Measurements from ENCODE around the gene PANK4. TPM values are rescaled to one million over a fixed set of nuclear protein-coding genes. Genes with fewer than 3 reads are reported as not detected.
"Not testable (repeated sequence)": the region's sequence is repeated elsewhere in the genome, so short reads cannot be mapped to it uniquely, and the experiment has no call there.

Gene PANK4
- polyA plus RNA-seq, 1 donor = 20.7 TPM

DNA sequence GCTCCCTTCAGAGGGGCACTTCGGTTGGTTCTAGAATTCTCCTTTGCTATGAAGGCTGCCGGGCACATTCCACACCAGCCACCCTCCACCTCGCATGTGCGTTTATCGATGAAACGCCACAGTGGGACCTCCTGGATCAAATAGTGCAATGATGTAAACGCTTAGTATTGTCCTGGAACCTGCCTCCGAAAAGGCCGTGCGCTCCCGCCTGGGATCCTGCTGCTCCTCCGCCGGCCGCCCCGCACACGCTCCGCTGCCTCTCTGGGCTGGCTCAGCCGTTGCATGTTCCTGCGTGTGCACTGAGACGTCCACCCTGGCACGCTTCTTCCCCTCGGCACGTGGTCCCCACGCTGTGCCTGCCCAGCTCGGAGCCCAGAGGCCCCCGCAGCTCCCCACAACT lies 25.8 kb upstream of the PANK4 start:
- Histone ChIP-seq H3K9me3 (ENCODE audit: control insufficient read depth, low read depth, low read length) (no peaks in the 10 kb centered on the region), H3K4me3 (ENCODE audit: low read length) (no peak overlapping the region), H3K4me1 (ENCODE audit: control insufficient read depth, insufficient read depth, low read length) (peaks cover 42% of the 10 kb centered on the region), H3K27ac (ENCODE audit: low read length) (no peak overlapping the region), H3K36me3 (ENCODE audit: control insufficient read depth, insufficient read depth, low read length) (peaks cover 3% of the 10 kb centered on the region), H3K27me3 (ENCODE audit: control insufficient read depth, insufficient read depth, low read length) (no peaks in the 10 kb centered on the region)
- WGBS (ENCODE audit: insufficient coverage, low lambda C conversion rate) = no CpG with 5 or more reads among the region's 26 CpGs
- no peak for DNase-seq

DNA sequence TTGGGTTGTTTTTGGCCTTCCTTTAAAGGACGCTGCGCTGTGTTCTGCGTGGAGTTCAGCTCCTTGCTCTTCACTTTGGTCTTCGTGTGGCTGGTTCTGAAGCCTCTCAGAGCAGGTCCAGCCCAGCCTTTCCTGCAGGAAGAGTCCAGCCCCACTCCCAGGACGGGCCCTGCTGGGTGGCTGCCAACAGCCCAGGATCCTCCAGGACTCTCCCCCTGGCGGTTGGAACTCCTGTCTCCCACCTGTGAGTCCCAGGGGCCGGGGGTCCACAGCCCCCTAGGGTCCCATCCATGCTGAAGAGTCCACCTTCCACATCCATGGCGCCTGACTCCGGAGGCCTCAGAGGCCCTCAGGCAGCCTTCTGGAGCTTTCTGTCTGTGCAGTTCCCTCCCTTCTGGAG lies 25.1 kb upstream of the PANK4 start:
- peaks cover 48% of the 10 kb centered on the region for H3K4me1 ChIP-seq (ENCODE audit: control insufficient read depth, insufficient read depth, low read length)
- not testable (repeated sequence) for H3K36me3 ChIP-seq (ENCODE audit: control insufficient read depth, insufficient read depth, low read length); H3K27me3 ChIP-seq (ENCODE audit: control insufficient read depth, insufficient read depth, low read length); H3K9me3 ChIP-seq (ENCODE audit: control insufficient read depth, low read depth, low read length); H3K27ac ChIP-seq (ENCODE audit: low read length); H3K4me3 ChIP-seq (ENCODE audit: low read length); DNase-seq
- WGBS (ENCODE audit: insufficient coverage, low lambda C conversion rate) = no CpG with 5 or more reads among the region's 9 CpGs

DNA sequence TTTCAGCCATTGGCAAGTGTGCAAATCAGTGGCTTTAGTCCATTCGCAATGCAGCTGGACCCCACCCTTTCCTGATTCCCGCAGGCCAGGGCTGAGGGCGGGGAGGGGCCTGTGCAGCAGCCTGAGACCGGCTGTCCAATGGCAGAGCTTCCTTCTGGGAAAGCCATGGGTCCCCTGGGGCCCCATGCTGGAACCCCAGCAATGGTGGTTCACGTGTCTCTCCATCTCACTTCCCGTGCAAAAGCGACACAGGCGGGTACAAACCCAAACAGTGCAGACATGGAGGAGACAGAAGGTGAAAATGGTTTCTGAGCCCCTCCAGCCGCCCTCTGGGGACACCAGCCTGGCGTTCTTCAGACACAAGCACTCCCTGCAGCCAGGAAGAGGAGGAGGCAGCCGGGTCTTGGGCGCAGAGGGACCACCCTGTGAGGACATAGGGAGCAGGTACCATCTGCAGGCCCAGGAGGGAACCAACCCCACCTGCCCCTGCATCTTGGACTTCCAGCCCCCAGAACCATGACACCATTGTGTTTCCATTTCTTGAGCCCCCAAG lies 24.0 kb upstream of the PANK4 start:
- DNase-seq; H3K27ac ChIP-seq (ENCODE audit: low read length); H3K27me3 ChIP-seq (ENCODE audit: control insufficient read depth, insufficient read depth, low read length); H3K9me3 ChIP-seq (ENCODE audit: control insufficient read depth, low read depth, low read length); H3K4me3 ChIP-seq (ENCODE audit: low read length); H3K36me3 ChIP-seq (ENCODE audit: control insufficient read depth, insufficient read depth, low read length): not testable (repeated sequence)
- WGBS (ENCODE audit: insufficient coverage, low lambda C conversion rate) = no CpG with 5 or more reads among the region's 12 CpGs
- peaks cover 52% of the 10 kb centered on the region for H3K4me1 ChIP-seq (ENCODE audit: control insufficient read depth, insufficient read depth, low read length)

DNA sequence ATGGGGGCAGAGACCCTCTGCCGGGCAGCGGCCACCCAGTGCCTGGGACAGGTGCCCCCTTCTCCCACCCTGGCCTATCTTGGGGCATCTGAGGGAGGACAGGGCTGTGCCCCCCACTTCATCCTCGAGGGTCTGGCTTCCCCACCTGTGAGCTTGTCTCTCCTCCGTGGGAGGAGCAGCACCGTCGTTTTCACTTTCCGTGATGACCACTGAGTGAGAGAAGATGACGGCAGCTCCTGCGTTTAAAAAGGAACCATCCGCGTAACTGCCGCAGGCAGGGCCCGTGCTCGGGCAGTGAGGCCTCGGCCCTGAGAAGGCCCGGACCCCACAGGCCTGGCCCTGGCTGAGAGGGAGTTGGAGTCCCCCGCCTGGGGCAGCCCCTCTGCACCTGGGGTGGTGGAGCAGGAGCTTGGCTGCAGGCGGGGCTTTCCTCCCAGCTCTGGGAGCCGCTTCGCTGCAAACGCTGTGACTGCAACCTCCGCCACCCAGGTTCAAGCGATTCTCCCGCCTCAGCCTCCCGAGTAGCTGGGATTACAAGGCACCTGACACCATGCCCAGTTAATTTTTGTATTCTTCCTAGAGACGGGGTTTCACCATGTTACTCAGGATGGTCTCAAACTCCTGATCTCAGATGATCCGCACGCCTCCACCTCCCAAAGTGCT lies 23.1 kb upstream of the PANK4 start:
- Histone ChIP-seq H3K27ac (ENCODE audit: low read length) (peak overlapping the region; percentile 92), H3K4me1 (ENCODE audit: control insufficient read depth, insufficient read depth, low read length) (peaks cover 52% of the 10 kb centered on the region)
- H3K4me3 ChIP-seq (ENCODE audit: low read length) = not testable (repeated sequence)

DNA sequence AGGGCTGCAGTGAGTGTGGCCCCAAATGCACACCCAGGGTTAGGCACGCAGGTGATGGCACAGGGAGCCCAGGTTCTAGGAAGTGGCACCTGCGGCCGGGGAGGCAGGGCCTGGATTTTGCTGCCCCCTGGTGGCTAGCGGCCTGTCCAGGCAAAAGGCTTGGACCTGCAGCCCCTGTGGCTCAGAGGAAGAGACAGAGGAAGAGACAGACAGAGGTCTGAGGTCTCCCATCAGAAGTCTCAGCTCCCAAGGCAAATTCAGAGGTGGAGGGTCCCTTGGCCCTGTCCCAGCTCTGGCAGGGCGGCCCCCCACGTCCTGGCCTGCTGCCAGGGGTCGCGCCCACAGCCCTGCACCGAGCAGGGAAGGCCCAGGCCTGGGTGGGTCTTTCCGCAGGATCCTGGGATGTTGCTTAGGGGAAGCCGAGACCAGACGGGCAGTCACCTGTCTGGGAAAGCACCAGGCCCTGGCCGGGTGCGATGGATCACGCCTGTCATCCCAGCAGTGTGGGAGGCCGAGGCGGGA lies 21.7 kb upstream of the PANK4 start:
- H3K27ac ChIP-seq (ENCODE audit: low read length) = peak overlapping the region; percentile 92
- H3K27me3 ChIP-seq (ENCODE audit: control insufficient read depth, insufficient read depth, low read length) = no peaks in the 10 kb centered on the region
- H3K9me3 ChIP-seq (ENCODE audit: control insufficient read depth, low read depth, low read length) = no peaks in the 10 kb centered on the region
- peaks cover 58% of the 10 kb centered on the region for H3K4me1 ChIP-seq (ENCODE audit: control insufficient read depth, insufficient read depth, low read length)
- WGBS (ENCODE audit: insufficient coverage, low lambda C conversion rate) = no CpG with 5 or more reads among the region's 17 CpGs
- H3K36me3 ChIP-seq (ENCODE audit: control insufficient read depth, insufficient read depth, low read length) = peaks cover 3% of the 10 kb centered on the region
- peak; percentile 71 to 78 for DNase-seq
- H3K4me3 ChIP-seq (ENCODE audit: low read length) = no peak overlapping the region

More for the DNA sequence above, 23.1 kb upstream of the PANK4 start:
- not testable (repeated sequence) for H3K36me3 ChIP-seq (ENCODE audit: control insufficient read depth, insufficient read depth, low read length); H3K27me3 ChIP-seq (ENCODE audit: control insufficient read depth, insufficient read depth, low read length); DNase-seq; H3K9me3 ChIP-seq (ENCODE audit: control insufficient read depth, low read depth, low read length)
- WGBS (ENCODE audit: insufficient coverage, low lambda C conversion rate) = no CpG with 5 or more reads among the region's 28 CpGs

DNA sequence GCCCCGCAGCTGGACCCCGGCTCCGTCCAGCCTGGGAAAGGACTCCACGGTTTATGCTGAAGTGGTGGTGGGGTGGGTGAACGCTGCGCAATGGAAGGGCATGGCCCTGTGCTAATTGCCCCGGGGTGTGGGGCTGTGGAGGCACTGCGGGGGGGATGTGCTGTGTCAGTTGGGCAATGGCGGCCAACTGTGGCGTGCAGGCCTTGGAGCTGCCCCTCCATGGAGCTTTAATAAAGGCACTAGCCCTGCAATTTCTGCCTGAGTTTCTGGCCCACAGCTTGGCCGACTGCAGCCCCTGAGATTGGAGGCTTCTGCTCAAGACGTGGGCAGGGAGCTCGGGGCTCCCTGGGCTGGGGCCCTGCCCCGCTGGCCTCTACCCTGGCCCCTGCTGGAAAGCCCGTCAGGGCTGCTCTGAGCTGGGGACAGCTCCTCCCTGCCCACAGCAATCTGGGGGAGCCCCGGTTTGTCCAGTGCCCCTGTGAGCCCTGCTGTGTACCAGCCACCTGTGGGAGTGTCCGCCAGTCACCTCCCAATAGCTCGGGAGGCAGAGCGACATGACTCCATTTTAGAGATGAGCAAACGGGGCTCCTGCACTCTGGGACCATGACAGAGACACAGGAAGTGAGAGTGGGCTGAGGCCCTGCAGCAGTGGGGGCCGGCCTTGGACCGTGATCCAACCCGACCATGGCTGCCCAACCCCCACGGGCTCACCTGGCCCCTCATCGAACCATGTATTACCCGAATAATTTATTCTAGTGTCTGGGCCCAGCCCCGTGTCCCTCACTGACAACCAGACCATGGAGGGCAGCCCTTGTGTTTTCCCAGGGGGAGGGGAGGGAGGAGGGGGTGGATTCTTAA lies 21.0 kb upstream of the PANK4 start:
- Histone ChIP-seq H3K4me3 (ENCODE audit: low read length) (peak overlapping the region; percentile 39), H3K27me3 (ENCODE audit: control insufficient read depth, insufficient read depth, low read length) (no peaks in the 10 kb centered on the region), H3K27ac (ENCODE audit: low read length) (peak overlapping the region; percentile 92), H3K36me3 (ENCODE audit: control insufficient read depth, insufficient read depth, low read length) (peaks cover 3% of the 10 kb centered on the region), H3K9me3 (ENCODE audit: control insufficient read depth, low read depth, low read length) (no peaks in the 10 kb centered on the region), H3K4me1 (ENCODE audit: control insufficient read depth, insufficient read depth, low read length) (peaks cover 63% of the 10 kb centered on the region)
- no CpG with 5 or more reads among the region's 27 CpGs for WGBS (ENCODE audit: insufficient coverage, low lambda C conversion rate)
- peak in 1 of 2 donors; percentile 63 for DNase-seq

DNA sequence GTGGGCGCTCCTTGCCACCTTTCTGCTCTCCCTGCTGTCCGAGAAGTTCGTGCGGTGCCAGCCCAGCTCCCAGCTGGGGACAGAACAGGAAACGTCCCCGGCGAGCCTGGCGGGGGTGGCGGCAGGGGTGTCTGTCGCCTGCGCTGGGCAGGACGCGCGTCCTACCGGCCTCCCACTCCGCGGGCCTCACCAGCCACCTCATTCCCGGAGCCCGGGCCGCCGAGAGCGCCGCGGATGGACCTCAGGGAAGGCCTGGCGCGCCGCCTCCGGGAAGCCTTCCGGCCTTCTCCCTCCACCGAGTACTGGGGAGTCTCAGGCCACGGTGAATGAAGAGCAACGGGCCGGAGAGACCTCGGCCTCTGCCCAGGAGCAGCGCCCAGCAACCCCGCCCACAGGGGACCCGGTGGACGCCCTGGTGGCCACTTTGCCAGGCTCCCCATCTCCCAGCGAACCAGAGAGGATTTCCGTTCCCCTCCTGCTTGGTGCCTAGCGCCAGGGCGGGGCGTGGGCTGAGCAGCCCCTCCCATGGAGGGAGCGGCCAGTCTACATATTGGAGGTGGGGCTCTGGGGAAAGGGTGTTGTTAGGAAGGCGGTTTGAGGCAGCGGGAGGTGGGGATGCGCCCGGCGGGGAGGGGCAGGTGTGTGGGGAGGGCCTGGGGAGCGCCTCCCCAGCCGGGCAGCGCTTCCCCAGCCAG lies 20.3 kb upstream of the PANK4 start:
- Histone ChIP-seq H3K27ac (ENCODE audit: low read length) (peak overlapping the region; percentile 92), H3K9me3 (ENCODE audit: control insufficient read depth, low read depth, low read length) (no peaks in the 10 kb centered on the region), H3K4me1 (ENCODE audit: control insufficient read depth, insufficient read depth, low read length) (peaks cover 70% of the 10 kb centered on the region), H3K27me3 (ENCODE audit: control insufficient read depth, insufficient read depth, low read length) (no peaks in the 10 kb centered on the region), H3K4me3 (ENCODE audit: low read length) (peak overlapping the region; percentile 39), H3K36me3 (ENCODE audit: control insufficient read depth, insufficient read depth, low read length) (peaks cover 3% of the 10 kb centered on the region)
- peak; percentile 92 to 95 for DNase-seq
- no CpG with 5 or more reads among the region's 52 CpGs for WGBS (ENCODE audit: insufficient coverage, low lambda C conversion rate)

DNA sequence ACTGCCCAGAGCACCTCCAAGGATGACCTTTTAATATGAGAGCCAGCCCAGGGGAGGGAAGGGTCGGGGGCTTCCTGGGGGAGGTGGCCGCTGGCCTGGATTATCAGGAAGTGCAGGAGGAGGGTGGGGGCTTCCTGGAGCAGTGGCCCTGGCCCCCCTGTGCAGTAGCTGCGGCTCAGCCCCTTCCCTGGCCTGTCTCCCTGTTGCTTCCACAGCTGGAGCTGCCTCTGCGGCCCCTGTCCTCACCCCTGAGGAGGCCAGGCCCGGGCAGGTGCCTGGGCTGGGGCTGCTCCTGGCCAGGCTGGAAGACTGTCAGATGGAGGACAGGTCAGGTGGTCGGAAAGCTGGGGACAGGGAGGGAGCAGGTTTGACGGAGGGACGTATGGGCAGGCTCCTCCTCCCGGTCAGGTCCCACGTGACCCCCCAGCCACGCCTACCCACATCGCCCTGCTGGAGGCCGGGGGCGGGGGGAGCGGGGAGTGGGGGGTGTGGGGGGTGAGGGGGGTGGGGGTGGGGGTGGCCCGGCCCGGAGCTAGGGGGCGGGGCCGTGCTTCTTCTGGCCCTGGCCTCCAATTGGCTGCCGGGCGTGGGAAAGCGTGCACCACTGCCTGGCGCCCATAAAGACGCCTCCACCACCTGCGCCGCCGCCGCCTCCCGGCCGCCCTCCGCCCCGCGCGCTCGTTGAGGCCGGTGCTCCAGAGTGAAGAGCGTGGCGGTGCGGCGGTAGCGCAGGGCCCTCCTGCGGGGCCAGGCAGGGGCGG lies 19.5 kb upstream of the PANK4 start:
- WGBS (ENCODE audit: insufficient coverage, low lambda C conversion rate) = no CpG with 5 or more reads among the region's 43 CpGs
- Histone ChIP-seq H3K4me3 (ENCODE audit: low read length) (peak overlapping the region; percentile 39), H3K4me1 (ENCODE audit: control insufficient read depth, insufficient read depth, low read length) (peaks cover 70% of the 10 kb centered on the region), H3K27me3 (ENCODE audit: control insufficient read depth, insufficient read depth, low read length) (peaks cover 3% of the 10 kb centered on the region), H3K36me3 (ENCODE audit: control insufficient read depth, insufficient read depth, low read length) (no peaks in the 10 kb centered on the region), H3K27ac (ENCODE audit: low read length) (peak overlapping the region; percentile 92), H3K9me3 (ENCODE audit: control insufficient read depth, low read depth, low read length) (no peaks in the 10 kb centered on the region)
- DNase-seq = peak; percentile 91

DNA sequence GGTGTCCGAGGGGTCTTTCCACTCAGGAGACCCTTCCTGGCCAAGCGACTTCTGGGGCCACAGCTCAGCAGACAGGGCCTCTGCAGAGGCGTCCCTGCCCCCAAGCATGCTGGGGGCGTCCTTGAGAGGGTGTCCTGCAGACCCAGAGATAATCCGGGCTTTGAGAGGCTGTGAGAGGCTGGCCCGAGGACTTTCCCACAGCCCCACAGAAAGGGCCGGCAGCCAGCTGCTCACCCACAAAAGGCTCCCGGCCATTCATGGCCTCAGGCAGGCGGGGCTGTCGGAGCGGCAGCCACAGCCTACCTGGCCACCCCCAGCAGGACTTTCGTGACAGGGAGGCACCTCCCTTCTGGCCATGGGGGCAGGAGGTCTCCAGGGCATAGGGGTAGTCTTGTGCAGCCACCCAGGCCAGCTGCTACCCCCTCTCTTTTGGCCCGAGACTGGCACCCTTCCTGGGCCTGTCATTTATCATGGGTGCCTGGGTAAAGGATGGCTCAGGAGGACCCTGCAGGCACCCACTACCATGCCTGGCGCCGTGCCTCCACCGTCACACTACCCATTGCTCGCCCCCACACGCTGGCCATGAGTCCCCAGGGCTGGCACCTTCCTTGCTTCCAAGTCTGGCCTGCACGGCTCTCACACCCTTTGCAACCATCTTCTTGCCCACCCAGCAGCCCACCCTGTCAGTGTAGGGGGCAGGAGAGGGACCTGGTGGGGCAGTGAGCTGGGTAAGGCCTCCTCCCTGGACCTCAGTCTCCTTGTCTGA lies 18.7 kb upstream of the PANK4 start:
- Histone ChIP-seq H3K36me3 (ENCODE audit: control insufficient read depth, insufficient read depth, low read length) (no peaks in the 10 kb centered on the region), H3K9me3 (ENCODE audit: control insufficient read depth, low read depth, low read length) (no peaks in the 10 kb centered on the region), H3K4me1 (ENCODE audit: control insufficient read depth, insufficient read depth, low read length) (peaks cover 70% of the 10 kb centered on the region), H3K27me3 (ENCODE audit: control insufficient read depth, insufficient read depth, low read length) (peaks cover 8% of the 10 kb centered on the region), H3K27ac (ENCODE audit: low read length) (peak overlapping the region; percentile 68), H3K4me3 (ENCODE audit: low read length) (no peak overlapping the region)
- WGBS (ENCODE audit: insufficient coverage, low lambda C conversion rate) = no CpG with 5 or more reads among the region's 19 CpGs
- DNase-seq = no peak
